ENCODE measurements around the gene CBY3. TPM values are rescaled to one million over a fixed set of nuclear protein-coding genes. Genes with fewer than 3 reads are reported as not detected.
A peak's percentile ranks its signal among the peaks of the same experiment; 100 is the strongest.
"Not testable (repeated sequence)": the region's sequence is repeated elsewhere in the genome, so short reads cannot be mapped to it uniquely, and the experiment has no call there.

Gene CBY3
- total RNA-seq, 2 donors from 2014 or later, result not detected

DNA sequence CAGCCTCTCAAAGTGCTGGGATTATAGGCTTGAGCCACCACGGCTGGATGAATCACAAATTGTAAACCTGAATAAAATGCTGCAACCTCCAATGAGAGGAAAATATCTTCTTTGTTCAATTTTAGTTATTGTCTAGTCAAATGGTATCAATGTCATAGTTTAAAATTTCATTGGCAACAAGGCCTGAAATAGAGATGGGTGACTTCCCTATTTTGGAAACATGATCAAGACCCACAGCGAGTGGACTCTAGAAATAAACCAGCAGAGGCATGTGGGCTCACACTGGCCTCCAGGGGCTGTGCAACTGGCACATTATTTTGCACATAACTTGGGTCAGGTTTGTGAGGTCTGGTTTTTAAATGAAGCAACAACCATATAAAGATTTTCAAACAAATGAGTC, 27.7 kb downstream of the CBY3 start:
- H3K4me3 Mint-ChIP-seq; H3K27me3 Mint-ChIP-seq; H3K4me1 Mint-ChIP-seq; ATAC-seq; H3K36me3 Mint-ChIP-seq (ENCODE audit: low read depth); H3K9me3 ChIP-seq (ENCODE audit: control insufficient read depth, low read length, poor library complexity, severe bottlenecking); H3K27ac Mint-ChIP-seq; DNase-seq: not testable (repeated sequence)

DNA sequence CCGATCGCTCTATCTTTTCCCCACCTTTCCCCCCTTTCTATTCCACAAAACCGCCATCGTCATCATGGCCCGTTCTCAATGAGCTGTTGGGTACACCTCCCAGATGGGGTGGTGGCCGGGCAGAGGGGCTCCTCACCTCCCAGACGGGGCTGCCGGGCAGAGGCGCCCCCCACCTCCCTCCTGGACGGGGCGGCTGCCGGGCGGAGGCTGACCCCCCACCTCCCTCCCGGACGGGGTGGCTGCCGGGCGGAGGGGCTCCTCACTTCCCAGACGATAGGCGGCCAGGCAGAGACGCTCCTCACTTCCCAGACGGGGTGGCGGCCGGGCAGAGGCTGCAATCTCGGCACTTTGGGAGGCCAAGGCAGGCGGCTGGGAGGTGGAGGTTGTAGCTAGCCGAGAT, 30.6 kb downstream of the CBY3 start:
- not testable (repeated sequence) for ATAC-seq; H3K36me3 Mint-ChIP-seq (ENCODE audit: low read depth); H3K9me3 ChIP-seq (ENCODE audit: control insufficient read depth, low read length, poor library complexity, severe bottlenecking); H3K4me1 Mint-ChIP-seq; H3K4me3 Mint-ChIP-seq; H3K27ac Mint-ChIP-seq; DNase-seq; H3K27me3 Mint-ChIP-seq

- not testable (repeated sequence) for H3K4me1 Mint-ChIP-seq; H3K27ac Mint-ChIP-seq; H3K4me3 Mint-ChIP-seq; DNase-seq; H3K36me3 Mint-ChIP-seq (ENCODE audit: low read depth); H3K27me3 Mint-ChIP-seq; H3K9me3 ChIP-seq (ENCODE audit: control insufficient read depth, low read length, poor library complexity, severe bottlenecking); ATAC-seq
Measured at GRCh38 chr5:179649166-179649703, 31.6 kb downstream of the CBY3 start.

GRCh38 chr5:179648410-179648809, 32.4 kb downstream of the CBY3 start:
- no peak for ATAC-seq

DNA sequence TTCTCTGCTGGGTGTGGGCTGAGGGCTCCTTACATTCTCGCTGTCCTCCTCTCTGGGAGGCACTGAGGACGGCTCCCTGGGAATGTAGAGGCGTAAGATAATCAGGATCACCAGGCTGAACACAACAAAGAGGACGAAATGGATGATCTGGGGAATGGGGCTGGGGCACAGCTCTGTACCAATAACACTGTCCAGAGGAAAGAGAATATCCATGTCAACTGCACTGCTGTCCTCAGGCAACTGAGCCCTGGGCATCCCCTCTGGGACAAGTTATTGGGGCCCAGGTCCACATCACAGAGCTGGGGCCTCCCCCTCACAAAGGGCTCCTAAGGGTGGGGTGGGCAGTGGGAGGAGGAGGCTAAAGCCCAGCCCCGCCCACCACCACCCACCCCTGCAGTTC, 36.1 kb downstream of the CBY3 start:
- not testable (repeated sequence) for DNase-seq; ATAC-seq; H3K4me1 Mint-ChIP-seq; H3K27ac Mint-ChIP-seq; H3K27me3 Mint-ChIP-seq; H3K36me3 Mint-ChIP-seq (ENCODE audit: low read depth); H3K9me3 ChIP-seq (ENCODE audit: control insufficient read depth, low read length, poor library complexity, severe bottlenecking); H3K4me3 Mint-ChIP-seq

More at GRCh38 chr5:179648410-179648809, 32.4 kb downstream of the CBY3 start:
- H3K27ac Mint-ChIP-seq, result no peak overlapping the region
- H3K36me3 Mint-ChIP-seq (ENCODE audit: low read depth), result no peaks in the 10 kb centered on the region
- H3K27me3 Mint-ChIP-seq, result no peaks in the 10 kb centered on the region
- no peaks in the 10 kb centered on the region for H3K4me1 Mint-ChIP-seq
- H3K4me3 Mint-ChIP-seq, result no peak overlapping the region
- DNase-seq, result no peak
- no peaks in the 10 kb centered on the region for H3K9me3 ChIP-seq (ENCODE audit: control insufficient read depth, low read length, poor library complexity, severe bottlenecking)

DNA sequence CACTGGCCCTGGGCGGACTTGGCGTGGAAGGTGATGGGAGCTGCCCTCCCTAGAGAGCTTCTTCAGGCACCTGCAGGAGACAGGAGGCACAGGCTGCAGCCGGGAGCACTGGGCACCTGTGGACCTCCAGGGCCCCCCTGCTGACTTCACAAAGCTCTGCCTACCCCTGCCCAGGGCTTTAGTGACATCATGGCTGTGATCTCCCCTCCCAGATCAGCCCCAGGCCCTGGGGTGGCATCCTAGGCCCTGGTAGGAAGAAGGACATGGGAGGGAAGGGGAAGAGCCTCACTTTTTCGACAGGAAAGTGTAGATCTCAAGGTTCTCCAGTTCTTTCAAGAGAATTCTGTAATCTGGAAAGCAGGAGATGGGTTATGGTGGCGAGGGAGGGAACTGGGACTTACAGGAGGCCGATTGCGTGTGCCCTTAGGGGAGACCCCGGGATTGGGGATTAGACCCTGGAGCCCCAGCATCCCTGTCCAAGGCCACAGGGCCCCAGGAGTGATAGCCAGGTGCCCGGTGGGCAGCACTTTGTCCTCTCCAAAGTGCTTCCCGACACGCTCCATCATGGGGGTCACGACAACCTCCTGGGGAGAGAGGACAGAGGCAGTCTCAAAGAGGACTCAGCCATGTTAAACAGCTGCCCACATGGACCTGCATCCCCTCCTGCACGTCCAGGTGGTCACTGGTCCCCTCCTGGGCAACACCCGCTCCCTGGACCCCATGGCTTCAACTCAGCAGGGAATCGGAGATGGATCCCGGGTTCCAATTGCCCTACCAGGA, 37.5 kb downstream of the CBY3 start:
- H3K27ac Mint-ChIP-seq; H3K9me3 ChIP-seq (ENCODE audit: control insufficient read depth, low read length, poor library complexity, severe bottlenecking); H3K27me3 Mint-ChIP-seq; H3K4me1 Mint-ChIP-seq; H3K4me3 Mint-ChIP-seq; ATAC-seq; H3K36me3 Mint-ChIP-seq (ENCODE audit: low read depth); DNase-seq: not testable (repeated sequence)

- not testable (repeated sequence) for H3K9me3 ChIP-seq (ENCODE audit: control insufficient read depth, low read length, poor library complexity, severe bottlenecking); H3K36me3 Mint-ChIP-seq (ENCODE audit: low read depth); H3K27ac Mint-ChIP-seq; H3K4me3 Mint-ChIP-seq; H3K27me3 Mint-ChIP-seq; DNase-seq; ATAC-seq; H3K4me1 Mint-ChIP-seq
Measured at GRCh38 chr5:179642626-179643025, 38.2 kb downstream of the CBY3 start.

DNA sequence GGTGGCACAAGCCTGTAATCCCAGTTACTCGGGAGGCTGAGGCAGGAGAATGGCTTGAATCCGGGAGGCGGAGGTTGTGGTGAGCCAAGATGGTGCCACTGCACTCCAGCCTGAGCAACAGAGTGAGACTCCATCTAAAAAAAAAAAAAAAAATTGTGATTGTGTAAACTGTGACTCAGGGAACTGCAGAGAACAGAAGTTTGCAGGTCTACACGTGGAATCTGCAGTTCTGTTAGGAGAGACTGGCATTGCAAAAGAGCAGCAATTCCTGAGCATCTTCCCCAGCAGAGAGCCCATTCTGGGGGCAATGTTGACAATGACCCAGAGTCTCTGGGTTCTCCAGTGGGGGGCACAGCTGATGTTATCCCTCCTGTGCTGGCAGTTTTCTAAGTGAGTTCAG, 39.1 kb downstream of the CBY3 start:
- H3K27ac Mint-ChIP-seq; H3K36me3 Mint-ChIP-seq (ENCODE audit: low read depth); DNase-seq; H3K9me3 ChIP-seq (ENCODE audit: control insufficient read depth, low read length, poor library complexity, severe bottlenecking); H3K4me1 Mint-ChIP-seq; H3K27me3 Mint-ChIP-seq; H3K4me3 Mint-ChIP-seq; ATAC-seq: not testable (repeated sequence)

DNA sequence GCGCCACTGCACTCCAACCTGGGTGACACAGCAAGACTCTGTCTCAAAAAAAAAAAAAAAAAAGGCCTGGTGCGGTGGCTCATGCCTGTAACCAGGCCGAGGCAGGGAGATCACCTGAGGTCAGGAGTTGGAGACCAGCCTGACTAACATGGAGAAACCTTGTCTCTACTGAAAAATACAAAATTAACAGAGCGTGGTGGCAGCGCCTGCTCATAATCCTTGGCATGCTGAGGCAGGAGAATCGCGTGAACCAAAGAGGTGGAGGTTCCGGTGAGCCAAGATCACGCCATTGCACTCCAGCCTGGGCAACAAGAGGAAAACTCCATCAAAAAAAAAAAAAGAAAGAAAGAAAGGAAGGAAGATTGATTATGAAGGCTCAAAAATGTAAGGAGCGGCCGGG, 41.5 kb downstream of the CBY3 start:
- H3K4me3 Mint-ChIP-seq, result not testable (repeated sequence)

DNA sequence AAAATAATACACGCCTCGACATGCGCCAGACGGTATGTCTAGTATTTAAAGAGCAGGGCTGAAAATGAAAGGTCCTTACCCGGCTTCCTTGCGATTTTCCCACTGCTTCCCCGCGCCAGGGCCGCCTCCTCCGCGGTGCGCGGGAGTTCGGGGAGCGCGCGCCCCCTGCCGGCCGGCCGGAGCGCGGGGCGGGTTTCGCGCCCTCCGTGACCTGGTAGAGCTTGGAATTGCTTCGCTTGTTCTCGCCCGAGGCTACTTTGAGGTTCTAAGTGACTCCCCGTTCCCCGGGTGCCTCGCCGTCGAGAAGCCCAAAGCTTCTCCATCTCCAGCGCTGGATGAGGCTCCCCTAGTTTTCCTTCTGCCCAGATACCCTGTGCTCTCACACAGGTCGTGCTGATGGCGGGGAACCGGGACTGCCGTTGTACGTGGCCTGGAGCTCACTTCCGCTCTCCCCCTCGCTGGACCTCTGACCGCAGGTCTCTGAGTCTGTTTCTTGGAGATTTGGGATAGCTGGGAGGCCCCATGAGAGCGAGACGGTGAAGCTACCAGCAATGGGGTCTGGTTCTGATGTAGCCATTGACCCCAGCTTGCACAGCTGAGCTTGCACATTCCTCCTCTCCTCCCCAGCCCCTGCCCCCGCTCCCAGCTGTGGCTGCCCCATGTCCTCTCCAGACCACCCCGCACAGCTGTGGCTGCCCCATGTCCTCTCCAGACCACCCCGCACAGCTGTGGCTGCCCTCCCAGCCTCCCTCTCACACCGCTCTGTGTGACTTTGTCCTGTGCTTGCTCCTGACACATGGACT, 46.3 kb downstream of the CBY3 start:
- H3K36me3 Mint-ChIP-seq (ENCODE audit: low read depth); H3K27me3 Mint-ChIP-seq; H3K4me3 Mint-ChIP-seq; H3K27ac Mint-ChIP-seq; H3K4me1 Mint-ChIP-seq; H3K9me3 ChIP-seq (ENCODE audit: control insufficient read depth, low read length, poor library complexity, severe bottlenecking); DNase-seq: not testable (repeated sequence)
- peak; percentile 98 for ATAC-seq

More for the DNA sequence above, 41.5 kb downstream of the CBY3 start:
- not testable (repeated sequence) for H3K27ac Mint-ChIP-seq; H3K4me1 Mint-ChIP-seq; DNase-seq; H3K9me3 ChIP-seq (ENCODE audit: control insufficient read depth, low read length, poor library complexity, severe bottlenecking); H3K27me3 Mint-ChIP-seq; H3K36me3 Mint-ChIP-seq (ENCODE audit: low read depth); ATAC-seq

GRCh38 chr5:179633501-179634369, 47.1 kb downstream of the CBY3 start:
- H3K4me3 Mint-ChIP-seq; H3K27me3 Mint-ChIP-seq; H3K9me3 ChIP-seq (ENCODE audit: control insufficient read depth, low read length, poor library complexity, severe bottlenecking); H3K4me1 Mint-ChIP-seq; H3K27ac Mint-ChIP-seq; DNase-seq; H3K36me3 Mint-ChIP-seq (ENCODE audit: low read depth): not testable (repeated sequence)
- ATAC-seq, result peak; percentile 69
